HG03045 (cell line): ENCODE measurements around the gene PRRC2B.
"Not testable (repeated sequence)": the region's sequence is repeated elsewhere in the genome, so short reads cannot be mapped to it uniquely, and the experiment has no call there.

Experiments
- ATAC-seq: cut with Tn5 transposase; IDR thresholded peaks from one replicate; pipeline ENCODE4 v1.9.1; 2021; ENCODE audit warnings: mild to moderate bottlenecking, moderate library complexity; ENCODE audit not compliant: unreplicated experiment

Gene PRRC2B

DNA sequence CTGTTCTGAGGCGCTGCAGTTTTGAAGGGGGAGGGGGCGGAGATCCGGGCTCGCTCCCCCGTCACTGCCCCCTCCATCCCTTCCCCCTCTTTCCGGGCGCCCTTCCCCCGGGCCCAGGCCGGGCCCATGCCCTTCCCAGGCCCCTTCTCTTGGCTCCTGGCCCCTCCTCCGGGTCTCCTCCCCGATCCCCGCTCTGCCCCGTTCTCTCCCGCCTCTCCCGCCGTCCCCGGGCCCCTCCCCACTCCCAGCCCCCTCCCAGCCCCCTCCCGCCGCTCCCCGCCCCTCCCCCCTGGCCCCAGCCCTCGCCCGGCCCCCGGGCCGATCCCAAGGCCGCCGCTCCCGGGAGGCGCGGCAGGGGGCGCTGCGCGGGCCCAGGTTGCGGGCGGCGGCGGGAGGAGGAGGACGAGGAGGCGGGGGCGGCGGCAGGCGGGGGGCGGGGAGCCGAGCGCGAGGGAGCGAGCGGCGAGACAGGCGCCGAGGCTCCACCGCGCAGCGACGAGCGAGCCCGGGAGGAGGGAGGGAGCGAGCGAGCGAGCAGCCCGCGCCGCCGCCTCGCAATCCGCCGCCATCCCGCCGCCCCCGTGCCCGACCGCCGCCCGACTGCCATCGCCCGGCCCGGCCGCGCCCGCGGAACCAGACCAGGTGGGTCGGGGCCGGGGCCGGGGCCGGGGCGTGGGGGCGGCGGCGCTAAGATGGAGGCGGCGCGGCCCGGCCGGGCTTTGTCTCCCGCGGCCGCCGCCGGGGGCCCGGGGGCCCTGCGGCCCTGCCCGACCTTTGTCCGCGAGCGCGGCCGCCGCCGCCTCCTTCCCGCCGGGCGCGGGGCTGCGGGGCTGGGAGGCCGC is at the start of gene PRRC2B:
TSS of gene PRRC2B (plus strand) at position 465 of the 842 bp plus-strand sequence. CDS start 36,059 bp downstream, outside the sequence.
- ATAC-seq, result peak; percentile 60

DNA sequence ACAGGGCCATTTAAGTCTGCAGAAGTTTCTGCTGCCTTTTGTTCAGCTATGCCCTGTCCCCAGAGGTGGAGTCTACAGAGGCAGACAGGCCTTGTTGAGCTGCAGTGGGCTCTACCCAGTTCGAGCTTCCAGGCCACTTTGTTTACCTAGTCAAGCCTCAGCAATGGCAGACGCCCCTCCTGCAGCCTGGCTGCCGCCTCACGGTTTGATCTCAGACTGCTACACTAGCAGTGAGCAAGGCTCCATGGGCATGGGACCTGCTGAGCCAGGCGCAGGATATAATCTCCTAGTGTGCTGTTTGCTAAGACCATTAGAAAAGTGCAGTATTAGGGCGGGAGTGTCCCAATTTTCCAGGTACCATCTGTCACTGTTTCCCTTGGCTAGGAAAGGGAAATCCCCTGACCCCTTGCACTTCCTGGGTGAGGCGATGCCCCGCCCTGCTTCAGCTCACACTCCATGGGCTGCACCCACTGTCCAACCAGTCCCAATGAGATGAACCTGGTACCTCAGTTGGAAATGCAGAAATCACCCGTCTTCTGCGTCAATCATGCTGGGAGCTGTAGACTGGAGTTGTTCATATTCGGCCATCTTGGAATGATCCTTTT is 48.9 kb upstream of the PRRC2B start:
- ATAC-seq, result not testable (repeated sequence)

DNA sequence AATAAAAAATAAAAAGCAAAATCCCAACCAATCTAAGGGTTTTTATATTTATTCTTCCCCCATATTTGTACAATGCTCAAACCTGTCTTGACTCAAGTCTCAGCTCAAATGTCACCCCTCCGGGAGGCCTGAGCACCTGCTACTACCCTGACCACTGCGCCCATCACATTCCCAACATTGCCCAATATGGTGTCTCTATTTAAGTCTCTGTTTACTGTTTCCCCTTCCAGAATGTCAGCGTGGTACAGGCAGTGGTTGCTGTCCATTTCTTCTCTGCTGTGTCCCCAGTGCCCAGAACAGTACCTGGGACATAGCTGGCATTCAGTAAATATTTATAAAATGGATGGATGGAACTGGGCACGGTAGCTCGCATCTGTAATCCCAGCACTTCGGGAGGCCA is 47.3 kb upstream of the PRRC2B start:
- no peak for ATAC-seq

DNA sequence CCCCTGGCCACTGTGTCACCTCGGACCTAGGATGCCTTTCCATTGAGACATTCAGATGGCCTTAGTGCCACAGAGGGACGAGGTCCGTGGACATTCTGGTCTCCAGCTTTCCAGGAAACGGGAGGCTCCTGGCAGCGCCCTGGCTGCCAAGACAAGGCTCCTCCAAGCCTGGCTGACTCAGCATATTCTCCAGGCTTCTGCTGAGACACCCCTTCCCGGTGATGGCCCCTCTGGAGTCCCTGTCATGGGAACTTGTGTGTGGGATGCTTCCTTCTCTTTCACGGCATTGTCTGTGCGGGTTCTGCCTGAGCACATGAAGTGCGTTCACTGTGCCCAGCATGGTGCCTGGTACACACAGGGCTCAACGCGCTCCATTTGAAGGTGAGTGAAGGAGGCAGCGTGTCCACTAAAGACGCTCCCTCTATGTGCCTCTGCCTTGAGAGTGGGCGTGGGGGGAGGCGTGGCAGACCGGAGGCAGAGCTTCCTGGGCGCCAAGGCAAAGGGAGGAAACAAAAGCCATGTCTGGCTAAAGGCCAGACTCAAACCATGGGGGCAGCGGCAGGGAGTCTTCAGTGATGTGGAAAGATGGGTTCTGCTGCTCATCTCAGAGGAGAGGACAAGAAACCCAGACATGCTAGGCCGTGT is 46.4 kb upstream of the PRRC2B start:
- no peak for ATAC-seq

DNA sequence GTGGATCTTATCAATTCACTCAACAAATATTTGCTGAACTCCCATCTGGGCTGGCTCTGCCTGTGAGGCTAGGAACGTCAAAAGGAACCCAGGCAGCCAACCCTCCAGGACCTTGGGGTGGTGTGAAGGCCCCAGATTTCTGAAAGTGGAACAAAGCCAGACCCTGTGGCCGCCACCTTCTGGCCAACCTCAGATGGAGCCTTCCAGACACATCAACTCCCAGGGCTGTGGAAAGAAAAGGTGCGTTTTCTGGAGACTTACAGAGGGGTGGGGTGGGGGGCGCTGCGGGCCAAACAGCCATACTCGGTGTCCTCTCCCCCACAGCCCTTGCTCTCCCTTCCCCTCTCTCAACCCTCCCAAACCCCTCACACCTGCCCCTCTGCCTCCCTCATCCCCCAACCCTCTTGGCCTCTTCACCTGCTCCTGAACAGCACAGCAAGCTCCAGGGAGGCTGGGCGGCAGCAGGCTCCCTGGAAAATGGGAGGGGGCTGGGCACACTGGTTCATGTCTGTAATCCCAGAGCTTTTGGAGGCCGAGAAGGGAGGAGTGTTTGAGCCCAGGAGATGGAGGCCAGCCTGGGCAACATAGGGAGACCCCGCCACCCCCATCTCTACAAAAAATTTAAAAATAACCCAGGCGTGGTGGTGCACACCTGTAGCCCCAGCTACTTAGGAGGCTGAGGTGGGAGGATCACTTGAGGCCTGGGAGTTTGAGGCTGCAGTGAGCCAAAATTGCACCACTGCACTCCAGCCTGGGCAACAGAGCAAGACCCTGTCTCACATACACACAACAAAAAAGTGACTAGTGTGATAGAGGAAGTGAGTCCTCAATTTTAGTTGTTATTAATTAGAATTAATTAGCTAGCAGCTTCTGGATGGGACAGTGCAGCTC is 45.0 kb upstream of the PRRC2B start:
- no peak for ATAC-seq

DNA sequence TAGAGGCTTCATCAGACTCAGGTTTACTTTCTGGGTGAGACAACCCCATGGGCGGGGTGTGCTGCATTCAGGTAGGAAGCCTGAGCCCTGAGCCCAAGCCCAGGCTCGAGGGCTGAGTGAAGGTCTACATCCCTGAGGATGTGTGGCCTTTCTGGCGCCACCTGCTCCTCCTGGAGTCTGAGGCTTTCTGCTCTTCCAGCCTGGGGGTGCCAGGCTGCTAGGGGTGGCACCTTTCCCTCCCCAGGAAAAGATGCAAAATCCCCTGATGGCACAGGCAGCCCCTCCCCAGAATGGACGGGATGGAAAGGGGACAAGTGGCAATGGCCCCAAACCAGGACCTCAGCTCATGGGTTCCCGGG is 44.4 kb upstream of the PRRC2B start:
- ATAC-seq, result no peak

DNA sequence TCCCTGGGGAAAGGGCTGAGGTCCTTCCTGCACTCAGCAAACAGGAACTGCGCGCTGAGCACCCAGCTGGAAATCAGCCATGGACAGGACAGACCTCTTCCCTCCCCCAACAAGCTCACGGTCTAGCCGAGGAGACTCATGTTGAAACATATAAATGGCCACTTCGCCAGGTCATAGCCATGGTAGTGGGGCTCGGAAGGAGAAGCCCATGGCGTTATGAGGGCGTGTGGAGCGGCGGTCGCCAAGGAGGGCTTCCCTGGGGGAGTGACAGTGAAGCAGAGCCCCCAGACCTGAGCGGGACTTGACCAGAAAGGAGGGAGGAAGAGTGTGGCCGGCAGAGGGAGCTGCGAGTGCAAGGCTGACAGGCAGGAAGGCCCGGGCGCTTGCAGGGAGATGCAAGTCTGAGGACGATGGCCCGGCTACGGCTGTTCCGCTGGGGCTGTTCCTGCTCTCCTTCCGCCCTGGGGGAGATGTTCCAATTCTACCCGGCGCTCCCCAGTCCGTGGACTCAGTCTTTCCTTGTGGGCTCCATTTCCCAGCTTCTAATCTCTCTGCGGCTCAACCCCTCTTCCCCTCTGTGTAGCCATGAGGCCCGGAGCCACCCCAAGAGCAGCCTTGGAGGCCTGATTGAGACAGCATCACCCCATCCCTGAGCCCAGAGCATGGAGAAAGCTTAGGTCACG is 43.9 kb upstream of the PRRC2B start:
- no peak for ATAC-seq

DNA sequence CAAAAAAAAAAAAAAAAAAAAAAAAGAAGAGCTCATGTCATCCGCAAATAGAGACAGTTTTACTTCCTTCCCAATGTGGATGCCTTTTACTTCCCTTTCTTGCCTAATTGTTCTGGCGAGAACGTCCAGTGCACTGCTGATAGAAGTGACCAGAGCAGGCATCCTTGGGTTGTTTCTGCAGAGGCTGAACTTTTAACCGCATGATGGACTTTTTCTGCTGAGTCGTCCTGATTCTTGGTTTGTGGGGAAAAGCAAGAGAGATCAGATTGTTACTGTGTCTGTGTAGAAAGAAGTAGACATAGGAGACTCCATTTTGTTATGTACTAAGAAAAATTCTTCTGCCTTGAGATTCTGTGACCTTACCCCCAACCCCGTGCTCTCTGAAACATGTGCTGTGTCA is 37.4 kb upstream of the PRRC2B start:
- ATAC-seq, result not testable (repeated sequence)

DNA sequence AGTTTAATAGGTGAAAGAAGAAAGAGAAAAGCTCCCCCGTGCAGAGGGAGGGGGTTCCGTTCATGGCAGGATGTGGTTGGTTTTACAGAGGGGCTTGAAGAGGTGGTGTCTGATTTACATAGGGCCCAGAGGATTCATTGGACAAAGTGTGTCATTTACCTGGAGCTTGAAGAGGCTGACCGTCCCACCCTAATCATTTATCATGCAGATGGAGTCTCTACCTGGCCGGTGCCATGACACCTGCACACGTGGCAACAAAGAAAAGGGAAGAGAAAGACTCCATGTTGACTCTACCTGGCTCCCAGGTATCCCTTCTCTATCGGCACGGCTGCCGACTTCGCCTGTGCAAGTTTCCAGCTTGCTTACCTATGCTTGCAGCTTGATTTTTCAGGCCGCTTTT is 35.3 kb upstream of the PRRC2B start:
- ATAC-seq, result no peak

DNA sequence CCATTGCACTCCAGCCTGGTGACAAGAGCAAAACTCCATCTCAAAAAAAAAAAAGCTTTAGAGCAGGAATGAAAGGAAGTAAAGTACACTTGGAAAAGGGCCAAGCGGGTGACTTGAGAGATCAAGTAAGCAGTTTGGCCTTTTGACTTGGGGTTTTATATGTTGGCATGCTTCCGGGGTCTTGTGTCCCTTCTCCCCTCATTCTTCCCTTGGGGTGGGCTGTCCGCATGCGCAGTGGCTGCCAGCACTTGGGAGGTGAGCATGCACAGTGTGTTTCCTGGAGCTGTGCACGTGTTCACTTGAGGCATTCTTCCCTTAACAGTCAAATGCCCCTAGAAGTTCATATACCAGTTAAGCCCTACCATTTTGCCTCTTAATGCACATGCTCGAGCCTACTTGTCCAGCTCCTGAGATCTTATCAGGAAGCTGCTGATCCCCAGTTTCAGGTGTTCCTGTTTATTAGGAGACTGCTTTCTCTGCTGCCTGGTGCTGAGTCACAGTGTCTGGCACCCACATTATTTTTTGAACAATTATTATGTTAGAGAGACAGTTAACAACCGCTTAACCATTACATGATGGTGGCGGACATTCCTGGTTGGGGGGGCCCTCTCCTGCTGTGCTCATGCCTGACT is 32.6 kb upstream of the PRRC2B start:
- ATAC-seq, result no peak

DNA sequence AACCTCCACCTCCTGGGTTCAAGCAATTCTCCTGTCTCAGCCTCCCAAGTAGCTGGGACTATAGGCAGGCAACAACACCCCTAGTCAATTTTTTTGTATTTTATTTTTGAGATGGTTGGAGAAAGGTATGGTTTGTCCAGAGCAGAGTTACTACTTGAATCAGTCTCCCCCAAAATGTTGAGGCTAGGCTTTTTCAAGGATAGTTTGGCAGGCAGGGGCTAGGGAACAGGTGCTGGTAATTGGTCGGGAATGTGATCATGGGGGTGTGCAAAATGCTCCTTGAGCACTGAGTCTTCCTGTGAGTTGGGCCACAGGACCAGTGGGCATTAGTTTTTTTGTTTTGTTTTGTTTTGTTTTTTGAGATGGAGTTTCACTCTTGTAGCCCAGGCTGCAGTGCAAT is 28.3 kb upstream of the PRRC2B start:
- ATAC-seq, result no peak

DNA sequence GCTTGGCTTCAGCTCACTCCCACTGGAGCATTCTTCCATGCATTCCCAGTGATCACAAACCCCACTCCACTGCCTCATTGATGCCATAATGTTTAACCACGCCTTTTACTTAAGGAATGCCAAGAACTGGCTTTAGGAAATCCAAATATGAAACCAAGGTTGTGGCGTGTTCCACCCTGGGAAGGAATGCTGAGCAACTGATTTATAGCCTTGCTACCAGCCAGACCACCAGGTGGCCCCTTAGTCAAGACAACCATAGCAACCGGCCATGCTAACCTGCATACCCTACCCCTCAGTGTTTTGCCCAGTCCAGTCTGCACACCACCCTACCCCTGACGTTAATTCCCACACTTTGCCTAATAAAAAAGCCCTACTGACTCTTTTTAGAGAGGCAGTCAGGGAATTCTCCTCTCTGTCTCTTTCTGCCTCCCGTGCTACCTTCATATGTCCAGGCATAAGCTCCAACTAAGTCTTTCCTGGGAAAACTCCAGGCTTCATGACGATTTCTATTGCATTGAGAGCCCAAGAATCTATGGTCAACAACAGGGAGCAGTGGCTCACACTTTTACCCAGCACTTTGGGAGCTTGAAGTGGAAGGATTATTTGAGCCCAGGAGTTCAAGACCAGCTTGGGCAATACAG is 27.0 kb upstream of the PRRC2B start:
- no peak for ATAC-seq

DNA sequence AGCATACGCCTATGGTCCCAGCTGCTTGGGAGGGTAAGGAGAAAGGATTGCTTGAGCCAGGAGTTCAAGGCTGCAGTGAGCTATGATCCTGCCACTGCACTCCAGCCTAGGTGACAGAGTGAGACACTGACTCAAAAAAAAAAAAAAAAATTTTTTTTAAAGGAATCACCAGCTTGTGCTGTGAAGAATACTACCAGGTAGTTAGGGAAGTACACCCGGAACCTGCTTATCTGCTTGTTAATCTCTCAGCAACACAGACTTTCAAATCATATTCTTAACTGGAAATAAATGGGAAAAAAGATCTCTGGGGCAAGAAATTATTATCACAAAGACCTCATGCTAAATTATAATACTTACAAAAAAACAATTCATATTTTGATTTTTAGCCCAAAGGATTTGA is 26.4 kb upstream of the PRRC2B start:
- no peak for ATAC-seq

DNA sequence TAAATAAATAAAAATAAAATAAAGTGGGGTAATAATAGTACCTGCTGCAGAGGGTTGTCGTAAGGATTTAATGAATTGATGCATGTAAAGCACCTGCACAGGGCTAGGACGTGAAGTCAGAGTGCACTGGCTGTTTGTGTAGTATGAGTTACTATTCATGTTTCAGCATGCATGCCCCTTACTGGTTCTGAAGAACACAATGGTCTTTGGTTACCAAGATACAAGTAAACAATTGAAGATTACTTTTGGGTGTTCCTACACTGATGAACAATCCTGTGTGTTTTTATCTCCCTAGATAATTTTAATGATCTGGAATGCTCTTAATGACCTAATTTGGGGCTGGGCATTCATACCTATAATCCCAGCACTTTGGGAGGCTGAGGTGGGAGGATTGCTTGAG is 23.2 kb upstream of the PRRC2B start:
- ATAC-seq, result no peak

DNA sequence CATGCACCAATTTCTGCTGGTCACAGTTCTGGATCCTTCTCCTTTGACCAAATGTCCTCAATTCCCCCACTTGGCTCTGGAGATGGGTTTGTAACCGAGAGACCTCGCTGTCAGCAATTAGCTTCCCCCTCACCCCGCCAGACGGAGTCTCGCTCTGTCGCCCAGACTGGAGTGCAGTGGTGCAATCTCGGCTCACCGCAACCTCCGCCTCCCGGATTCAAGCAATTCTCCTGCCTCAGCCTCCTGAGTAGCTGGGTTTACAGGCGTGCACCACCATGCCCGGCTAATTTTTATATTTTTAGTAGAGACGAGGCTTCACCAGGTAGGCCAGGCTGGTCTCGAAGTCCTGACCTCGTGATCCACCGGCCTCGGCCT is 21.3 kb upstream of the PRRC2B start:
- not testable (repeated sequence) for ATAC-seq

DNA sequence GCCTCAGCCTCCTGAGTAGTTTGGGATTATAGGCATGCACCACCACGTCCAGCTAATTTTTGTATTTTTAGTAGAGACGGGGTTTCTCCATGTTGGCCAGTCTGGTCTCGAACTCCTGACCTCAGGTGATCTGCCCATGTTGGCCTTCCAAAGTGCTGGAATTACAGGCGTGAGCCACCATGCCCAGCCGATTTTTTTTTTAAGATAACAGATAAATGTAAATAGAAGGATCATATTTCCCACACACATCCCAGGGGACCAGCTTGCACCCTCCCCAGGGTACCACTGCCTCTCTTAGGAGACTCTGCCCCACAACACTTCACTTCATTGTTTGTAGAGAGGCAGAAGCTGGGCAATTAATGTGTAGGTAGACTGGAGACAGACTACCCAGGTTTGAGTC is 19.2 kb upstream of the PRRC2B start:
- ATAC-seq, result not testable (repeated sequence)

DNA sequence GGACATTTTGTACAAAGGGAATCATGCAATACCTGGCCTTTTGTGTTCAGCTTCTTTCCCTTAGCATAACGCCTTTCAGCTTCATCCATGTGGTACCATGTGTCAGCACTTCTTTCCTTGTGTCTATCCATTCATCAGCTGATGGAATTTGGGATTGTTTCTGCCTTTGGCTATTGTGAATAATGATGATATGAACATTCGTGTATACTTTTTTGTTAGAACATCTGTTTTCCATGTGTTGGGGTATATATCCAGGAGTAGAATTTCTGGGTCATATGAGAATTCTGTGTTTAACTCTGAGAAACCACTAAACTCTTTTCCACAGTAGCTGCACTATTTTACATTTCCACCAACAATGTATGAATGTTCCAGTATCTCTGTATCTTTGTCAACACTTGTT is 14.8 kb upstream of the PRRC2B start:
- no peak for ATAC-seq

DNA sequence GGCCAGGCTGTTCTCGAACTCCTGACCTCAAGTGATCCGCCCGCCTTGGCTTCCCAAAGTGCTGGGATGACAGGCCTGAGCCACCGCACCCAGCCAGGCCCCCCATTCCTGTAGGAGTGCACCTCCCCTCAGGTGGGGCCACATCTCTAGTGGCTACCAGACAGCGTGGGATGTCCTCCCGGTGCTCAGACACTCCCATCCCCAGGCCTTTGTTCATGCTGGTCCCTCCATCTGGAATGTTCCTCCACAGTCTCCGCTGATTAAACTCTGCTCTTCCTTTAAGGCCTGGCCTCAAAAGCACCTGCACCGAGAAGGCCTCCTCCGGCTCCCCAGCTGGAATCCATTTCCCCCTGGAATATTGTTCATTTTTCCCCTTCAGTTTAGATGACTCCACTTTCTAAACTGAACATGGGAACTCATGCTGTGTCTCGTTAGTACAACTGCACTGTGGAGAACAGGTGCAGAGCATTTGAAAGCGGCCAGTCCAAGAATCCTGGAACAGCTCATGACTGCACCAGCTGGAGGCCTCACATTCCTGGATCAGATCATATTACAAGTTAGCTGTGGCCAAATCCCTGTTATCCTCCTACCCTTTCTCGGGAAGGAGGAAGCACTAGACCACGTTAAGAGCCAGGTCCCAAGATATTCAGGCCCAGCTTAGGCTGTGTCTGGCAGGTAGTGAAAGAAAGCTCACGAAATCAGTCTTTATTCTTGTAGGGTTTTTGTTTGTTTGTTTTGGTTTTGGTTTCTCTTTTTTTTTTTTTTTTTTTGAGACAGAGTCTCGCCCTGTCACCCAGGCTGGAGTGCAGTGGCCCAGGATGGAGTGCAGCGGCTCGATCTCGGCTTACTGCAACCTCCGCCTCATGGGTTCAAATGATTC is 10.8 kb upstream of the PRRC2B start:
- ATAC-seq, result no peak

DNA sequence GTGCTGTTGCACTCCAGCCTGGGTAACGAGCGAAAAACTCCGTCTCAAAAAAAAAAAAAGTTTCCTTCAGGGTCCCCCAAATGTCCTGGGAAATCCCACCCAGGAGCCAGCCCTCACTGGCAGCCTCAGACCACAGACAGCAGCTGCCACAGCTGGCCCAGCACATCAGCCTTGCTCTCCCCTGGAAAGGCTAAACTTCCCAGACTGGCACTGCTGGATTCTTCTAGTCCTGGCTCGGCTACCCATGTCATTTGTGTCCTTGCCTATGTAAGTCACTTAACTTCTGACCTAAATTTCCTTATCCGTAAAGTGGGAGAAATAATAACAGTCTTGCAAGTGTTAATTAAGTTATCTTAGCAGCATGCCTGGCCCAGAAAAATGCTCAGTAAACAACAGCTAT is 8.6 kb upstream of the PRRC2B start:
- ATAC-seq, result no peak
